ENCODE data around the gene EHD2.

DNA sequence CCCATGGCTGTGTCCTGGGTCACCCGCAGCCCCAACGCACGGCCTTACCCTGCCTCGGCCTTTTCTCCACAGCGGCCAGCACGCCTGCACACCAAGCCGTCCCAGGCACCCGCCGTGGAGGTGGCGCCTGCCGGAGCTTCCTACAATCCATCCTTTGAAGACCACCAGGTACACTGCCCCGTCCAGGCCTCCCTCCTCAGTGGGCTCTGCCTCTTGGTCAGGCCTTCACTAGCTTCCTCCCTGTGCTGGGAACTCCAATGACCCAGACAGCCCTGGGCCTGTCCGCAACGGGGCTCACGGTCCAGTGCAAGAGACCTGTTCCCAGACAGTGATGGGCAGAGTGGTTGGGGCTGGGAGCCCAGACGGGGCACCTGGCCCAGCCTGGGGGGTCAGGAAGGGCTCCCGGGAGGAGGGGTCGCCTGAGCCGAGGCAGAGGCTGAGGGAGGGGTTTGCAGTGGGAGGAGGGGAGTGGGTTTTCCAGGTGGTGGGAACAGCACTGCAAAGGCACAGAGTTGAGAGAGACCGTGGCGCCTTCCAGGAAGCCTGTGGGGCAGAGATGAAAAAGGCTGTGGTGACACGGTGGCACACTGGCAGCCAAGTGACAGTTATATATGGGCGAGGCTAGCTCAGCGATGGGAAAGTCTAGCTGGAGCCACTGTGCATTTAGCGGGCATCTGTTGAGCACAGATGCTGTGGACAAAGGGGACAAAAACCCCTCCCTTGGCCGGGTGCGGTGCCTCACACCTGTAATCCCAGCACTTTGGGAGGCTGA, 39.4 kb downstream of the EHD2 start:
- TF ChIP-seq CTCF (conservative IDR thresholded peaks at IDR 0.05 in 1 of 2, IDR thresholded peaks at IDR 0.05 in 1 of 2; ENCODE audit: low read depth in 1 of 2, low read length in 2 of 2) (no peak), EZH2 (IDR thresholded peaks at IDR 0.05; ENCODE audit: low read length, missing control alignments) (no peak)
